ENCODE data around the gene FRYL.

DNA sequence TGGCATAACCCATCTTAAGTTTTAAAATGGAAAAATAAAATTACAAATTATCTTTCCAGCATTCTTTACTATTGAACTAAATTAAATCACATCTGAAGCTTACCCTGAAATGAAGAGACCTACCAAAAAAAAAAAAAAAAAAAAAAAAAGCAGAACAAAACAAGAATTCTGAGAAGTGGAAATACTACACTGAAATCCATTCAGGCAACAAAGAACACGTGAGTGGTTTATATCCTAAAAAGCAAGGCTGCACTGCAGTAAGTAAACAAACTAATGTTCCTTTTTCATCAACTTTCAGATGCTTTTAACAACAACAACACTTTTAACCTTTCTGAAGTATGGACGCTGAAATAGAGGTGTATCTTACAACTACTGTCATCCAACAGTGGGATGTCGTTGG, 7.5 kb downstream of the FRYL start:
- TF ChIP-seq, protein P1, sequence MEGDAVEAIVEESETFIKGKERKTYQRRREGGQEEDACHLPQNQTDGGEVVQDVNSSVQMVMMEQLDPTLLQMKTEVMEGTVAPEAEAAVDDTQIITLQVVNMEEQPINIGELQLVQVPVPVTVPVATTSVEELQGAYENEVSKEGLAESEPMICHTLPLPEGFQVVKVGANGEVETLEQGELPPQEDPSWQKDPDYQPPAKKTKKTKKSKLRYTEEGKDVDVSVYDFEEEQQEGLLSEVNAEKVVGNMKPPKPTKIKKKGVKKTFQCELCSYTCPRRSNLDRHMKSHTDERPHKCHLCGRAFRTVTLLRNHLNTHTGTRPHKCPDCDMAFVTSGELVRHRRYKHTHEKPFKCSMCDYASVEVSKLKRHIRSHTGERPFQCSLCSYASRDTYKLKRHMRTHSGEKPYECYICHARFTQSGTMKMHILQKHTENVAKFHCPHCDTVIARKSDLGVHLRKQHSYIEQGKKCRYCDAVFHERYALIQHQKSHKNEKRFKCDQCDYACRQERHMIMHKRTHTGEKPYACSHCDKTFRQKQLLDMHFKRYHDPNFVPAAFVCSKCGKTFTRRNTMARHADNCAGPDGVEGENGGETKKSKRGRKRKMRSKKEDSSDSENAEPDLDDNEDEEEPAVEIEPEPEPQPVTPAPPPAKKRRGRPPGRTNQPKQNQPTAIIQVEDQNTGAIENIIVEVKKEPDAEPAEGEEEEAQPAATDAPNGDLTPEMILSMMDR (IDR thresholded peaks at IDR 0.05): no peak
- no peak for TF ChIP-seq POLR2A (IDR thresholded peaks at IDR 0.05)

Data from lower leg skin (tissue), 3 donors.